MM.1S (cell line): Measurements from ENCODE around the gene SEC61G.

ENCODE experiments used
- DNase-seq: peaks from one replicate; pipeline ENCODE4 v3.0.0-alpha.2; 2015
- H2AFZ ChIP-seq: fragments of 300-600 bp; sonication (generic); 2 replicates; pipeline ENCODE4 v1.6.0; 2016; ENCODE audit warnings: antibody characterized with exemption, low read length
- H3F3A ChIP-seq: fragments of 300-600 bp; sonication (generic); 2 replicates; pipeline ENCODE4 v1.6.1; 2016; ENCODE audit warnings: mild to moderate bottlenecking, antibody characterized with exemption, low read length, moderate library complexity, mixed read lengths; ENCODE audit not compliant: insufficient read depth
- H3K27ac ChIP-seq: fragments of 300-600 bp; sonication (generic); 2 replicates; pipeline ENCODE4 v1.5.1; 2016; ENCODE audit warnings: mild to moderate bottlenecking, low read length
- H3K27me3 ChIP-seq: fragments of 300-600 bp; sonication (generic); replicated peaks from 2 replicates; pipeline ENCODE4 v1.6.0; 2016; ENCODE audit warnings: low read length; ENCODE audit not compliant: insufficient read depth
- H3K36me3 ChIP-seq: fragments of 300-600 bp; sonication (generic); replicated peaks from 2 replicates; pipeline ENCODE4 v1.6.1; 2016; ENCODE audit warnings: mild to moderate bottlenecking, low read length, mixed read lengths; ENCODE audit not compliant: insufficient read depth
- H3K4me1 ChIP-seq: fragments of 300-600 bp; sonication (generic); 2 replicates; pipeline ENCODE4 v1.6.1; 2016; ENCODE audit warnings: low read length, mixed read lengths
- H3K4me2 ChIP-seq: fragments of 300-600 bp; sonication (generic); 2 replicates; pipeline ENCODE4 v1.6.0; 2016; ENCODE audit warnings: low read depth, low read length
- H3K4me3 ChIP-seq: fragments of 300-600 bp; sonication (generic); 2 replicates; pipeline ENCODE4 v1.5.1; 2016; ENCODE audit warnings: low read length, mixed read lengths
- H3K79me2 ChIP-seq: fragments of 300-600 bp; sonication (generic); 2 replicates; pipeline ENCODE4 v1.6.1; 2016; ENCODE audit warnings: mixed run types, low read length, mixed read lengths
- H3K9ac ChIP-seq: fragments of 300-600 bp; sonication (generic); 2 replicates; pipeline ENCODE4 v1.6.1; 2016; ENCODE audit warnings: low read length, mixed read lengths
- H3K9me2 ChIP-seq: fragments of 300-600 bp; sonication (generic); replicated peaks from 2 replicates; pipeline ENCODE4 v1.6.1; 2016; ENCODE audit warnings: mild to moderate bottlenecking, low read length, mixed read lengths; ENCODE audit not compliant: insufficient read depth
- H3K9me3 ChIP-seq: fragments of 300-600 bp; sonication (generic); replicated peaks from 2 replicates; pipeline ENCODE4 v1.6.1; 2016; ENCODE audit warnings: mild to moderate bottlenecking, low read length, mixed read lengths; ENCODE audit not compliant: insufficient read depth
- H4K20me1 ChIP-seq: fragments of 300-600 bp; sonication (generic); 2 replicates; pipeline ENCODE4 v1.6.1; 2016; ENCODE audit warnings: mild to moderate bottlenecking, low read length, moderate library complexity, mixed read lengths; ENCODE audit not compliant: insufficient read depth
- CTCF ChIP-seq: fragments of 300-600 bp; sonication (generic); IDR thresholded peaks from 2 replicates; pipeline ENCODE4 v1.5.1; 2016; ENCODE audit warnings: antibody characterized with exemption, low read length, mixed read lengths
- EZH2 ChIP-seq: fragments of 300-600 bp; sonication (generic); optimal IDR thresholded peaks from 2 replicates; pipeline ENCODE3; 2017; ENCODE audit warnings: low read depth, mild to moderate bottlenecking, antibody characterized with exemption, low read length, mixed read lengths
- EZH2phosphoT487 ChIP-seq: fragments of 300-600 bp; sonication (generic); IDR thresholded peaks from 2 replicates; pipeline ENCODE4 v1.6.1; 2018; ENCODE audit warnings: antibody characterized with exemption, low read length

The SEC61G gene

DNA sequence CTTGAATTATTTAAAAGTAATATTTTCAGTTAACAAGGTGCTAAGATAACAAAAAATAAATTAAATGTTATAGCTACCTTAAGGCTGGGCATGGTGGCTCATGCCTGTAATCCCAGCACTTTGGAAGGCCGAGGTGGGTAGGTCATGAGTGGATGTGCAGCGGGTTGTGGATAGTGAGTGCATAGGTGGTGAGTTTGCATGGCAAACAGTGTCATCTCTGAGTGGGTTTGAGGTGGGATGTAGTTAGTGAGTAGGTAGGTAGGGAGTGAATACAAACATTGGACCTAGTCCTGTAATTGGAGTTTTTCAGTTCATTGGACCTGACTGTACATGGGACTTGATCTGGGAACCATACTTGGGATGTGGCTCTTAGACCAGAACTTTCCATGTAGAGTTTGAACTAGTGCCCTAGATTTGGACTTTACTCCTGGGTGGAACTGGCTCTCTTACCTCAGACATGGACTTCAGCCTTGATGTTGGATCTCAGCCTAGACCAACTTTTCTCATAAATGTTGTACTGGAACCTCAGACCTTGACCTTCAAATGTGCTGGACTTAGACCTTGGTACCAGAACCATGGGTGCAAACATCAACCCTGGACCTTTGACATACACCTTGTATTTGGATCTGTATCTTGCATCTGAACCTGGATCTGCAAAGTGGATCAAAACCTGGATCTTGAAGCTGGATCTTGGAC lies 47.0 kb downstream of the SEC61G start:
- H3K9me2 ChIP-seq, result no peaks in the 10 kb centered on the region
- H3K9me3 ChIP-seq, result no peaks in the 10 kb centered on the region

DNA sequence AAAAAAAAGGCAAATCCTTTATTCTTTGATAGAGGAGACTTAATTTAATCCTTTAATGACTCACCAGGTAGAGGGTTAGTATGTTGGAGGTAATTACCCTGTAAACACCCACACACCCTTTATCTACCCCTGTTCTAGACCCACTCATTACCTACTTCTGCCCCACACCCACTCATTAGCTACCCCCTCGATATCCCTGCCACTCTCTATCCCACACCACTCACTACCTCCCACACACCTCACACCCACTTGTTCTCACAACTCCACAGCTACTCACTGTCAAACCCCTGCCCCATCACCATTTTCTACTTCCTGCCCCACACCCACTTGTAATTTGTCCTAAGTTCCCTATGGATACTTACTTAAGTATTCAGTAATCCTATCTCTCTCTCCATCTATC lies 49.7 kb downstream of the SEC61G start:
- H3K9me3 ChIP-seq, result no peaks in the 10 kb centered on the region
- H4K20me1 ChIP-seq, result no peaks in the 10 kb centered on the region
- H2AFZ ChIP-seq, result no peak overlapping the region
- H3K79me2 ChIP-seq, result no peaks in the 10 kb centered on the region
- no peak overlapping the region for H3K4me2 ChIP-seq
- H3F3A ChIP-seq, result peaks cover 22% of the 10 kb centered on the region
- DNase-seq, result no peak
- H3K9me2 ChIP-seq, result no peaks in the 10 kb centered on the region
- H3K36me3 ChIP-seq, result no peaks in the 10 kb centered on the region
- no peaks in the 10 kb centered on the region for H3K27me3 ChIP-seq
- H3K9ac ChIP-seq, result no peak overlapping the region
- no peak overlapping the region for H3K4me3 ChIP-seq
- H3K4me1 ChIP-seq, result peaks cover 28% of the 10 kb centered on the region
- TF ChIP-seq CTCF, result no peak
- TF ChIP-seq EZH2, result no peak
- TF ChIP-seq EZH2phosphoT487, result no peak
- H3K27ac ChIP-seq, result no peak overlapping the region

More for the DNA sequence above, 47.0 kb downstream of the SEC61G start:
- Histone ChIP-seq H2AFZ (no peak overlapping the region), H3K27ac (no peak overlapping the region), H3K4me3 (no peak overlapping the region), H3K27me3 (no peaks in the 10 kb centered on the region), H4K20me1 (no peaks in the 10 kb centered on the region), H3K9ac (no peak overlapping the region), H3K79me2 (no peaks in the 10 kb centered on the region), H3F3A (no peaks in the 10 kb centered on the region), H3K4me1 (peaks cover 3% of the 10 kb centered on the region; the same call in 1 of the 2 replicates), H3K4me2 (no peak overlapping the region), H3K36me3 (no peaks in the 10 kb centered on the region)
- TF ChIP-seq EZH2, result no peak
- TF ChIP-seq CTCF, result no peak
- TF ChIP-seq EZH2phosphoT487, result no peak
- no peak for DNase-seq

DNA sequence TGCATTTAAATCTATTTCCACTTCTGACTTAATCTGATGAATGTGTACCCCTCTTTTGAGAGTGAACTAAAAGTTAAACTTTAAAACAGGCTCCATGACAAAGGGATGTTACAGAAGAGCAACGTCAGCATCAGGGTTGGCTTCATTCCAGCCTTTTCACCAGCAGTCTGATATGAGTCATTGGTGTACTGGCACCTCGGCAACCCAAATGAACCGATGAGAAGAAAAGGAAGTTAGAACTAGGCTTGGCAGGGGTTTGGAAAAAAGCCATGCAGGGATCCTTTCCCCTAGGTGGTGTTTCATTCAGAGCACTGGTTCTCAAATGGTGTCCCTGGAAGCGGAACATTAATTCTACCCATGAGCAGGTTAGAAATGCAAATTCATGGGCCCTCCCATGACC lies 53.6 kb downstream of the SEC61G start:
- TF ChIP-seq EZH2phosphoT487 (no peak), EZH2 (no peak), CTCF (no peak)
- H3K4me1 ChIP-seq, result peaks cover 41% of the 10 kb centered on the region
- H3K9me3 ChIP-seq, result no peaks in the 10 kb centered on the region
- H2AFZ ChIP-seq, result peak overlapping the region; percentile 51
- H4K20me1 ChIP-seq, result no peaks in the 10 kb centered on the region
- H3K27ac ChIP-seq, result peak overlapping the region; percentile 94
- peak overlapping the region; percentile 57 for H3K9ac ChIP-seq
- no peaks in the 10 kb centered on the region for H3K79me2 ChIP-seq
- H3K36me3 ChIP-seq, result no peaks in the 10 kb centered on the region
- peaks cover 27% of the 10 kb centered on the region for H3F3A ChIP-seq
- H3K4me2 ChIP-seq, result peak overlapping the region; percentile 80
- H3K27me3 ChIP-seq, result no peaks in the 10 kb centered on the region
- peak; percentile 85 for DNase-seq
- H3K9me2 ChIP-seq, result no peaks in the 10 kb centered on the region
- H3K4me3 ChIP-seq, result no peak overlapping the region
